ENCODE measurements around the gene ELF5. TPM values are rescaled to one million over a fixed set of nuclear protein-coding genes. Genes with fewer than 3 reads are reported as not detected.

The ELF5 gene
- total and polyA plus RNA-seq, 5 donors from 2014 or later: not detected

- no peaks in the 10 kb centered on the region for H3K36me3 ChIP-seq (ENCODE audit: control insufficient read depth, insufficient read depth, low read length)
- H3K9me3 ChIP-seq (ENCODE audit: control insufficient read depth in 2 of 2, low read length in 2 of 2): no peaks in the 10 kb centered on the region
- H3K36me3 Mint-ChIP-seq: no peaks in the 10 kb centered on the region
- H3K4me1 Mint-ChIP-seq: no peaks in the 10 kb centered on the region
- no peak for ATAC-seq (ENCODE audit: low read depth in 2 of 2)
- no peak overlapping the region for H3K27ac ChIP-seq (ENCODE audit: insufficient read depth, low read length, poor library complexity, severe bottlenecking)
- H3K27me3 Mint-ChIP-seq: peaks cover 18% of the 10 kb centered on the region
- H3K4me1 ChIP-seq (ENCODE audit: control insufficient read depth, insufficient read depth, low read length, poor library complexity, severe bottlenecking): no peaks in the 10 kb centered on the region
- no peak overlapping the region for H3K27ac Mint-ChIP-seq
- no peak overlapping the region for H3K4me3 ChIP-seq (ENCODE audit: low read depth, low read length)
- no peak overlapping the region for H3K4me3 Mint-ChIP-seq
- H3K27me3 ChIP-seq (ENCODE audit: control insufficient read depth, insufficient read depth, low read length): peaks cover 10% of the 10 kb centered on the region
- H3K9me3 Mint-ChIP-seq: peaks cover 0 to 5% (median 0%) of the 10 kb centered on the region in 7 donors
- DNase-seq: no peak
Measured at GRCh38 chr11:34546511-34547209, 33.1 kb upstream of the ELF5 start.

- peaks cover 11% of the 10 kb centered on the region for H3K27me3 Mint-ChIP-seq
- peaks cover 10% of the 10 kb centered on the region for H3K27me3 ChIP-seq (ENCODE audit: control insufficient read depth, insufficient read depth, low read length)
- H3K27ac Mint-ChIP-seq: no peak overlapping the region
- H3K36me3 ChIP-seq (ENCODE audit: control insufficient read depth, insufficient read depth, low read length): no peaks in the 10 kb centered on the region
- no peak overlapping the region for H3K4me3 ChIP-seq (ENCODE audit: low read depth, low read length)
- no peaks in the 10 kb centered on the region for H3K9me3 ChIP-seq (ENCODE audit: control insufficient read depth in 2 of 2, low read length in 2 of 2)
- H3K4me3 Mint-ChIP-seq: no peak overlapping the region
- H3K27ac ChIP-seq (ENCODE audit: insufficient read depth, low read length, poor library complexity, severe bottlenecking): no peak overlapping the region
- H3K4me1 Mint-ChIP-seq: no peaks in the 10 kb centered on the region
- DNase-seq (no peak), ATAC-seq (ENCODE audit: low read depth in 2 of 2) (no peak)
- no peaks in the 10 kb centered on the region for H3K4me1 ChIP-seq (ENCODE audit: control insufficient read depth, insufficient read depth, low read length, poor library complexity, severe bottlenecking)
- H3K36me3 Mint-ChIP-seq: no peaks in the 10 kb centered on the region
- peaks cover 0 to 1% (median 0%) of the 10 kb centered on the region in 7 donors for H3K9me3 Mint-ChIP-seq
Measured at GRCh38 chr11:34542089-34542488, 28.5 kb upstream of the ELF5 start.

GRCh38 chr11:34540870-34541269 is 27.3 kb upstream of the ELF5 start:
- peaks cover 10% of the 10 kb centered on the region for H3K27me3 ChIP-seq (ENCODE audit: control insufficient read depth, insufficient read depth, low read length)
- peaks cover 11% of the 10 kb centered on the region for H3K27me3 Mint-ChIP-seq
- no peaks in the 10 kb centered on the region for H3K36me3 Mint-ChIP-seq
- no peak overlapping the region for H3K27ac Mint-ChIP-seq
- no peaks in the 10 kb centered on the region for H3K36me3 ChIP-seq (ENCODE audit: control insufficient read depth, insufficient read depth, low read length)
- no peaks in the 10 kb centered on the region for H3K4me1 ChIP-seq (ENCODE audit: control insufficient read depth, insufficient read depth, low read length, poor library complexity, severe bottlenecking)
- H3K9me3 ChIP-seq (ENCODE audit: control insufficient read depth in 2 of 2, low read length in 2 of 2): no peaks in the 10 kb centered on the region
- ATAC-seq (ENCODE audit: low read depth in 2 of 2): no peak
- H3K4me3 Mint-ChIP-seq: no peak overlapping the region
- DNase-seq: no peak
- peaks cover 0 to 2% (median 0%) of the 10 kb centered on the region in 7 donors for H3K9me3 Mint-ChIP-seq
- no peaks in the 10 kb centered on the region for H3K4me1 Mint-ChIP-seq
- no peak overlapping the region for H3K4me3 ChIP-seq (ENCODE audit: low read depth, low read length)
- H3K27ac ChIP-seq (ENCODE audit: insufficient read depth, low read length, poor library complexity, severe bottlenecking): no peak overlapping the region

GRCh38 chr11:34537636-34538035 is 24.0 kb upstream of the ELF5 start:
- peaks cover 0 to 11% (median 5%) of the 10 kb centered on the region in 7 donors for H3K9me3 Mint-ChIP-seq
- Histone ChIP-seq H3K4me1 (ENCODE audit: control insufficient read depth, insufficient read depth, low read length, poor library complexity, severe bottlenecking) (no peaks in the 10 kb centered on the region), H3K9me3 (ENCODE audit: control insufficient read depth in 2 of 2, low read length in 2 of 2) (no peaks in the 10 kb centered on the region), H3K4me3 (ENCODE audit: low read depth, low read length) (no peak overlapping the region), H3K27me3 (ENCODE audit: control insufficient read depth, insufficient read depth, low read length) (peaks cover 5% of the 10 kb centered on the region), H3K27ac (ENCODE audit: insufficient read depth, low read length, poor library complexity, severe bottlenecking) (no peak overlapping the region), H3K36me3 (ENCODE audit: control insufficient read depth, insufficient read depth, low read length) (no peaks in the 10 kb centered on the region)
- H3K4me3 Mint-ChIP-seq: no peak overlapping the region
- ATAC-seq (ENCODE audit: low read depth in 2 of 2) (no peak), DNase-seq (no peak)
- H3K4me1 Mint-ChIP-seq: no peaks in the 10 kb centered on the region
- H3K36me3 Mint-ChIP-seq: no peaks in the 10 kb centered on the region
- H3K27ac Mint-ChIP-seq: no peak overlapping the region
- peaks cover 7% of the 10 kb centered on the region for H3K27me3 Mint-ChIP-seq

GRCh38 chr11:34536056-34536455 is 22.5 kb upstream of the ELF5 start:
- Mint-ChIP-seq H3K36me3 (no peaks in the 10 kb centered on the region), H3K27me3 (peaks cover under 1% of the 10 kb centered on the region), H3K4me1 (no peaks in the 10 kb centered on the region), H3K4me3 (no peak overlapping the region), H3K27ac (no peak overlapping the region), H3K9me3 (peaks cover 0 to 13% (median 5%) of the 10 kb centered on the region in 7 donors)
- Histone ChIP-seq H3K36me3 (ENCODE audit: control insufficient read depth, insufficient read depth, low read length) (no peaks in the 10 kb centered on the region), H3K4me1 (ENCODE audit: control insufficient read depth, insufficient read depth, low read length, poor library complexity, severe bottlenecking) (no peaks in the 10 kb centered on the region), H3K9me3 (ENCODE audit: control insufficient read depth in 2 of 2, low read length in 2 of 2) (no peaks in the 10 kb centered on the region), H3K27ac (ENCODE audit: insufficient read depth, low read length, poor library complexity, severe bottlenecking) (no peak overlapping the region), H3K27me3 (ENCODE audit: control insufficient read depth, insufficient read depth, low read length) (no peaks in the 10 kb centered on the region), H3K4me3 (ENCODE audit: low read depth, low read length) (no peak overlapping the region)
- no peak for DNase-seq
- no peak for ATAC-seq (ENCODE audit: low read depth in 2 of 2)

GRCh38 chr11:34534826-34535225 is 21.2 kb upstream of the ELF5 start:
- H3K4me3 Mint-ChIP-seq: peak overlapping the region in 1 of 4 donors; percentile 65
- H3K4me1 Mint-ChIP-seq: no peaks in the 10 kb centered on the region
- peaks cover 0 to 13% (median 5%) of the 10 kb centered on the region in 7 donors for H3K9me3 Mint-ChIP-seq
- Histone ChIP-seq H3K4me3 (ENCODE audit: low read depth, low read length) (no peak overlapping the region), H3K27ac (ENCODE audit: insufficient read depth, low read length, poor library complexity, severe bottlenecking) (no peak overlapping the region), H3K9me3 (ENCODE audit: control insufficient read depth in 2 of 2, low read length in 2 of 2) (no peaks in the 10 kb centered on the region), H3K36me3 (ENCODE audit: control insufficient read depth, insufficient read depth, low read length) (no peaks in the 10 kb centered on the region), H3K4me1 (ENCODE audit: control insufficient read depth, insufficient read depth, low read length, poor library complexity, severe bottlenecking) (no peaks in the 10 kb centered on the region), H3K27me3 (ENCODE audit: control insufficient read depth, insufficient read depth, low read length) (peaks cover 2% of the 10 kb centered on the region)
- no peak overlapping the region for H3K27ac Mint-ChIP-seq
- H3K27me3 Mint-ChIP-seq: no peaks in the 10 kb centered on the region
- ATAC-seq (ENCODE audit: low read depth in 2 of 2): no peak
- H3K36me3 Mint-ChIP-seq: no peaks in the 10 kb centered on the region
- DNase-seq: no peak

- peaks cover 0 to 13% (median 5%) of the 10 kb centered on the region in 7 donors for H3K9me3 Mint-ChIP-seq
- H3K27me3 Mint-ChIP-seq: no peaks in the 10 kb centered on the region
- DNase-seq (no peak), ATAC-seq (ENCODE audit: low read depth in 2 of 2) (no peak)
- no peaks in the 10 kb centered on the region for H3K36me3 Mint-ChIP-seq
- H3K36me3 ChIP-seq (ENCODE audit: control insufficient read depth, insufficient read depth, low read length): no peaks in the 10 kb centered on the region
- no peak overlapping the region for H3K4me3 Mint-ChIP-seq
- no peak overlapping the region for H3K27ac Mint-ChIP-seq
- no peaks in the 10 kb centered on the region for H3K9me3 ChIP-seq (ENCODE audit: control insufficient read depth in 2 of 2, low read length in 2 of 2)
- no peaks in the 10 kb centered on the region for H3K4me1 ChIP-seq (ENCODE audit: control insufficient read depth, insufficient read depth, low read length, poor library complexity, severe bottlenecking)
- H3K4me3 ChIP-seq (ENCODE audit: low read depth, low read length): no peak overlapping the region
- peaks cover 3% of the 10 kb centered on the region for H3K27me3 ChIP-seq (ENCODE audit: control insufficient read depth, insufficient read depth, low read length)
- H3K4me1 Mint-ChIP-seq: no peaks in the 10 kb centered on the region
- H3K27ac ChIP-seq (ENCODE audit: insufficient read depth, low read length, poor library complexity, severe bottlenecking): no peak overlapping the region
Measured at GRCh38 chr11:34531663-34532062, 18.1 kb upstream of the ELF5 start.

- Mint-ChIP-seq H3K36me3 (no peaks in the 10 kb centered on the region), H3K27ac (no peak overlapping the region), H3K9me3 (peaks cover 0 to 10% (median 5%) of the 10 kb centered on the region in 7 donors), H3K4me1 (no peaks in the 10 kb centered on the region), H3K27me3 (no peaks in the 10 kb centered on the region), H3K4me3 (no peak overlapping the region)
- DNase-seq (no peak), ATAC-seq (ENCODE audit: low read depth in 2 of 2) (no peak)
- H3K27me3 ChIP-seq (ENCODE audit: control insufficient read depth, insufficient read depth, low read length): peaks cover 3% of the 10 kb centered on the region
- H3K27ac ChIP-seq (ENCODE audit: insufficient read depth, low read length, poor library complexity, severe bottlenecking): no peak overlapping the region
- no peaks in the 10 kb centered on the region for H3K36me3 ChIP-seq (ENCODE audit: control insufficient read depth, insufficient read depth, low read length)
- H3K4me3 ChIP-seq (ENCODE audit: low read depth, low read length): no peak overlapping the region
- no peaks in the 10 kb centered on the region for H3K4me1 ChIP-seq (ENCODE audit: control insufficient read depth, insufficient read depth, low read length, poor library complexity, severe bottlenecking)
- no peaks in the 10 kb centered on the region for H3K9me3 ChIP-seq (ENCODE audit: control insufficient read depth in 2 of 2, low read length in 2 of 2)
Measured at GRCh38 chr11:34530545-34531234, 17.1 kb upstream of the ELF5 start.
